ENCODE data around the gene UGT2A2.

The UGT2A2 gene

GRCh38 chr4:69639542-69639941 lies at the start of gene UGT2A2:
UGT2A2 (minus strand) TSS chr4:69639642; CDS start chr4:69639640, 2 bp downstream.
- no peak for TF ChIP-seq CTCF (IDR thresholded peaks at IDR 0.05)

- TF ChIP-seq CTCF (IDR thresholded peaks at IDR 0.05): no peak
These were observed 45.4 kb upstream of the UGT2A2 start for GRCh38 chr4:69684804-69685203.

GRCh38 chr4:69668680-69669079 lies 29.2 kb upstream of the UGT2A2 start:
- TF ChIP-seq CTCF (IDR thresholded peaks at IDR 0.05): no peak

GRCh38 chr4:69658133-69658532 lies 18.7 kb upstream of the UGT2A2 start:
- TF ChIP-seq CTCF (IDR thresholded peaks at IDR 0.05): no peak

GRCh38 chr4:69656653-69657158 lies 17.3 kb upstream of the UGT2A2 start:
- no peak for TF ChIP-seq CTCF (IDR thresholded peaks at IDR 0.05)

- TF ChIP-seq CTCF (IDR thresholded peaks at IDR 0.05): no peak
These were observed 13.7 kb upstream of the UGT2A2 start, which contains the start of gene UGT2A1 for GRCh38 chr4:69653147-69653546. UGT2A1 (minus strand) TSS chr4:69653247; CDS start chr4:69647644, 5,603 bp downstream.

- TF ChIP-seq CTCF (IDR thresholded peaks at IDR 0.05): no peak
These were observed 11.4 kb upstream of the UGT2A2 start for GRCh38 chr4:69650872-69651271.

- no peak for TF ChIP-seq CTCF (IDR thresholded peaks at IDR 0.05)
These were observed 10.2 kb upstream of the UGT2A2 start for GRCh38 chr4:69649629-69650028.
